ENCODE measurements around the gene FAM53B. TPM values are rescaled to one million over a fixed set of nuclear protein-coding genes. Genes with fewer than 3 reads are reported as not detected.

Gene FAM53B
- total RNA-seq, 1 donor from 2014 or later = 24.1 TPM

- intact Hi-C loops (cut with micrococcal nuclease) = no loop called here
Measured at GRCh38 chr10:124685261-124685660, 58.9 kb downstream of the FAM53B start.

GRCh38 chr10:124683814-124684213, 60.4 kb downstream of the FAM53B start:
- intact Hi-C loops (cut with micrococcal nuclease) = no loop called here

- intact Hi-C loops (cut with micrococcal nuclease) = no loop called here
Measured at GRCh38 chr10:124681626-124682552, 62.3 kb downstream of the FAM53B start.

GRCh38 chr10:124681091-124681490, 63.1 kb downstream of the FAM53B start:
- intact Hi-C loops (cut with micrococcal nuclease) = no loop called here

GRCh38 chr10:124680675-124681074, 63.5 kb downstream of the FAM53B start:
- intact Hi-C loops (cut with micrococcal nuclease) = no loop called here

- intact Hi-C loops (cut with micrococcal nuclease) = no loop called here
Measured at GRCh38 chr10:124679401-124679800, 64.8 kb downstream of the FAM53B start.

GRCh38 chr10:124678557-124679240, 65.5 kb downstream of the FAM53B start:
- intact Hi-C loops (cut with micrococcal nuclease) = no loop called here

GRCh38 chr10:124677749-124678556, 66.2 kb downstream of the FAM53B start:
- intact Hi-C loops (cut with micrococcal nuclease) = no loop called here

GRCh38 chr10:124677293-124677699, 66.9 kb downstream of the FAM53B start:
- intact Hi-C loops (cut with micrococcal nuclease) = no loop called here

- intact Hi-C loops (cut with micrococcal nuclease) = no loop called here
Measured at GRCh38 chr10:124676416-124677062, 67.6 kb downstream of the FAM53B start.

GRCh38 chr10:124675824-124676223, 68.4 kb downstream of the FAM53B start:
- intact Hi-C loops (cut with micrococcal nuclease) = no loop called here

GRCh38 chr10:124675261-124675660, 68.9 kb downstream of the FAM53B start:
- intact Hi-C loops (cut with micrococcal nuclease) = no loop called here

- intact Hi-C loops (cut with micrococcal nuclease) = no loop called here
Measured at GRCh38 chr10:124674768-124675222, 69.4 kb downstream of the FAM53B start.

- intact Hi-C loops (cut with micrococcal nuclease) = no loop called here
Measured at GRCh38 chr10:124672181-124672638, 72.0 kb downstream of the FAM53B start.

GRCh38 chr10:124671486-124672075, 72.6 kb downstream of the FAM53B start:
- intact Hi-C loops (cut with micrococcal nuclease) = no loop called here

- intact Hi-C loops (cut with micrococcal nuclease) = no loop called here
Measured at GRCh38 chr10:124670849-124671248, 73.3 kb downstream of the FAM53B start.

- intact Hi-C loops (cut with micrococcal nuclease) = no loop called here
Measured at GRCh38 chr10:124669824-124670654, 74.1 kb downstream of the FAM53B start.

GRCh38 chr10:124669141-124669823, 74.9 kb downstream of the FAM53B start:
- intact Hi-C loops (cut with micrococcal nuclease) = no loop called here

GRCh38 chr10:124668517-124669051, 75.6 kb downstream of the FAM53B start:
- intact Hi-C loops (cut with micrococcal nuclease) = no loop called here

Data from T-helper 2 cell treated with Interferon-gamma antibody and Interleukin-4, amounts not matched to agents 100 ng/mL and 5 ng/mL, for 36 hours (primary cell).